Spleen (tissue), 11 donors: Measurements from ENCODE around the gene ZNF740. TPM values are rescaled to one million over a fixed set of nuclear protein-coding genes. Genes with fewer than 3 reads are reported as not detected.

Source experiments
- DNase-seq: peaks from one replicate; pipeline ENCODE4 v3.0.0-alpha.2; 2020
- H3K27ac ChIP-seq, 8 donors: fragments of 200-600 bp; sonication (generic) in 7 of 8; 1 replicate in 4 of 8; 2 replicates in 4 of 8; pipeline versions ENCODE4 v1.5.0 to v1.8.0; 2016 to 2021; ENCODE audit warnings: inconsistent platforms in 4 of 8, mild to moderate bottlenecking in 4 of 8, moderate library complexity in 1 of 8
- H3K27me3 ChIP-seq, 7 donors: fragments of 200-600 bp; sonication (generic) in 6 of 7; replicated peaks in 1 of 7; 1 replicate in 4 of 7; 2 replicates in 3 of 7; pipeline versions ENCODE4 v1.5.0 to v1.8.0; 2016 to 2021; ENCODE audit warnings: inconsistent platforms in 3 of 7, mild to moderate bottlenecking in 1 of 7
- H3K36me3 ChIP-seq, 6 donors: fragments of 200-600 bp; sonication (generic) in 5 of 6; 1 replicate in 4 of 6; 2 replicates in 2 of 6; pipeline versions ENCODE4 v1.5.0 to v1.8.0; 2016 to 2021; ENCODE audit warnings: inconsistent platforms in 2 of 6
- H3K4me1 ChIP-seq, 6 donors: fragments of 200-600 bp; sonication (generic) in 5 of 6; 1 replicate in 3 of 6; 2 replicates in 3 of 6; pipeline versions ENCODE4 v1.5.0 to v1.8.0; 2016 to 2021; ENCODE audit warnings: inconsistent platforms in 3 of 6
- H3K4me3 ChIP-seq, 8 donors: fragments of 200-600 bp; sonication (generic) in 7 of 8; 1 replicate in 4 of 8; 2 replicates in 4 of 8; pipeline versions ENCODE4 v1.5.0 to v1.8.0; 2016 to 2021; ENCODE audit warnings: inconsistent platforms in 4 of 8, mild to moderate bottlenecking in 4 of 8, moderate library complexity in 2 of 8
- H3K9me3 ChIP-seq, 8 donors: fragments of 200-600 bp; sonication (generic) in 7 of 8; 1 replicate in 4 of 8; 2 replicates in 4 of 8; pipeline versions ENCODE4 v1.5.0 to v1.8.0; 2016 to 2021; ENCODE audit warnings: inconsistent platforms in 4 of 8
- CTCF ChIP-seq, 11 experiments: fragments of 200-600 bp in 7 of 11; fragments of 450-650 bp in 4 of 11; sonication (generic) in 4 of 11; IDR thresholded peaks in 8 of 11; conservative IDR thresholded peaks in 3 of 11; 1 replicate in 7 of 11; 2 replicates in 4 of 11; pipeline versions ENCODE4 v1.4.0 to v1.8.0; 2016 to 2021; ENCODE audit warnings: antibody characterized with exemption in 11 of 11, inconsistent platforms in 4 of 11, mild to moderate bottlenecking in 1 of 11
- POLR2A ChIP-seq, 3 donors: fragments of 450-650 bp; IDR thresholded peaks; one replicate each; pipeline ENCODE4 v1.5.1; 2017; ENCODE audit warnings: antibody characterized with exemption in 3 of 3, mild to moderate bottlenecking in 1 of 3
- POLR2AphosphoS5 ChIP-seq, 3 donors: sonication (generic); formaldehyde crosslinking; IDR thresholded peaks; one replicate each; pipeline ENCODE4 v1.5.1; 2017; ENCODE audit warnings: antibody characterized with exemption in 3 of 3
- WGBS, 5 donors: extraction: QIAGEN DNeasy Blood & Tissue Kit in 3 of 5; methylation state at CpG; one replicate each; pipeline versions ENCODE4 v1.1.5 to v1.1.7; 2013 to 2018; 5-methylcytosine and 5-hydroxymethylcytosine counted together
- intact Hi-C: fragments of 100-400 bp; cut with DNase I; formaldehyde crosslinking; loops from one replicate; pipeline ENCODE4 v1.15.0; 2023; ENCODE audit warnings: low total_unique reads
- polyA plus RNA-seq, 3 donors: library from polyadenylated mRNA; stranded (reverse); fragments of 200-250 nt; gene quantifications; one replicate each; pipeline ENCODE4 v1.2.1, GENCODE V29; 2013
- total RNA-seq, 7 donors: library from RNA; depleted of rRNA in 3 of 7; stranded (reverse); fragments of >200 nt in 3 of 7; fragmentation: NEBNext Ultra II Directional in 4 of 7; extraction: Animal tissue kit (Norgen Biotek cat#: 25700) in 4 of 7; gene quantifications; one replicate each; pipeline versions ENCODE4 v1.1.0 to v1.2.1, GENCODE V29; 2016 to 2021
- donor health status: healthy with polysubstance abuse.
- donor health status: DM: no; HTN: no; CAD: no; lungs with moderate emphysema.
- donor health status: DM: no; HTN: no; CAD: no.
- donor health status: Bipolar disorder and iron deficiency.
- donor health status: healthy.
- donor health status: DM: no; HTN: no; CAD: no.
- donor health status: DM: yes; HTN: yes; CAD: no.

Gene ZNF740
- total and polyA plus RNA-seq, 10 donors = 5.6 to 66.1 (median 27.4) TPM

GRCh38 chr12:53152390-53152789, 28.1 kb upstream of the ZNF740 start:
- H3K4me3 ChIP-seq = no peak overlapping the region
- no peak for TF ChIP-seq POLR2AphosphoS5 (IDR thresholded peaks at IDR 0.05)
- TF ChIP-seq POLR2A (IDR thresholded peaks at IDR 0.05) = no peak
- no peak for TF ChIP-seq CTCF (IDR thresholded peaks at IDR 0.05 in 8 of 11, conservative IDR thresholded peaks at IDR 0.05 in 3 of 11)
- no peaks in the 10 kb centered on the region for H3K4me1 ChIP-seq
- no peak overlapping the region for H3K27ac ChIP-seq
- intact Hi-C loops = no loop called here
- DNase-seq = no peak
- H3K27me3 ChIP-seq = no peaks in the 10 kb centered on the region
- no peaks in the 10 kb centered on the region for H3K36me3 ChIP-seq
- H3K9me3 ChIP-seq = no peaks in the 10 kb centered on the region

GRCh38 chr12:53159195-53159839, 21.2 kb upstream of the ZNF740 start:
- whole genome bisulfite sequencing, 5 donors = 11 to 17% (median 13%) methylated on average over 13 to 14 of the region's 14 CpGs
- no peaks in the 10 kb centered on the region for H3K9me3 ChIP-seq

DNA sequence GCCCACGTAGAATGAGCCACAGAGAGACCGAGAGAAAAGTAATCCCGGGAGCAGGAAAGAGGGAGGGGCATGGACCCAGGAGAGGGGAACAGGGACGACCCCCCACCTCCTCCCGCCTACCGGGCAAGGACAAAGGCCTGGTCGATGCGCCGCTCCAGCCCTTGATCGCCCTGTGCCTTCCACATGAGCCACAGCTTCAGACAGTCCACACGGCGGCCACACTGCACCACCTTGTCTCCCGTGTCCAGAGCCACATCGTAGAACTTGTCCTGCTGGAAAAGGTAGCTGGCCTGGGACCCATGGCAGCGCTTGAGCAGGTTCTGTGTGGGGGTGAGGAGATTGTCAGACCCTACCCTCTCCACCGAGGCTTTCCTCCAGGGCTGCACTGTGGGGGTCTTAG, 20.5 kb upstream of the ZNF740 start:
- Histone ChIP-seq H3K27me3 (no peaks in the 10 kb centered on the region), H3K27ac (no peak overlapping the region), H3K4me3 (no peak overlapping the region), H3K4me1 (peaks cover 0 to 10% (median 8%) of the 10 kb centered on the region in 6 donors), H3K9me3 (no peaks in the 10 kb centered on the region), H3K36me3 (peaks cover 0 to 26% (median 6%) of the 10 kb centered on the region in 6 donors)
- no peak for TF ChIP-seq CTCF (IDR thresholded peaks at IDR 0.05 in 8 of 11, conservative IDR thresholded peaks at IDR 0.05 in 3 of 11)
- TF ChIP-seq POLR2AphosphoS5 (IDR thresholded peaks at IDR 0.05) = no peak
- no peak for TF ChIP-seq POLR2A (IDR thresholded peaks at IDR 0.05)
- 85 to 92% (median 90%) methylated on average over 16 of the region's 16 CpGs for WGBS, 5 donors
- intact Hi-C loops = loop anchor here (5.0 kb wide), 1 partner anchor 32 kb away; no protein-coding TSS in a partner anchor
- DNase-seq = no peak

More at GRCh38 chr12:53159195-53159839, 21.2 kb upstream of the ZNF740 start:
- Histone ChIP-seq H3K27me3 (no peaks in the 10 kb centered on the region), H3K4me3 (no peak overlapping the region), H3K36me3 (peaks cover 0 to 26% (median 6%) of the 10 kb centered on the region in 6 donors), H3K4me1 (peaks cover 0 to 10% (median 8%) of the 10 kb centered on the region in 6 donors), H3K27ac (no peak overlapping the region)
- TF ChIP-seq POLR2AphosphoS5 (IDR thresholded peaks at IDR 0.05) (peak in 2 of 3 donors; percentile 59 to 67), POLR2A (IDR thresholded peaks at IDR 0.05) (no peak), CTCF (IDR thresholded peaks at IDR 0.05 in 8 of 11, conservative IDR thresholded peaks at IDR 0.05 in 3 of 11) (peak; percentile 89 to 99 (median 99))
- intact Hi-C loops = loop anchor here (5.0 kb wide), 1 partner anchor 33 kb away; no protein-coding TSS in a partner anchor
- DNase-seq = peak; percentile 94

DNA sequence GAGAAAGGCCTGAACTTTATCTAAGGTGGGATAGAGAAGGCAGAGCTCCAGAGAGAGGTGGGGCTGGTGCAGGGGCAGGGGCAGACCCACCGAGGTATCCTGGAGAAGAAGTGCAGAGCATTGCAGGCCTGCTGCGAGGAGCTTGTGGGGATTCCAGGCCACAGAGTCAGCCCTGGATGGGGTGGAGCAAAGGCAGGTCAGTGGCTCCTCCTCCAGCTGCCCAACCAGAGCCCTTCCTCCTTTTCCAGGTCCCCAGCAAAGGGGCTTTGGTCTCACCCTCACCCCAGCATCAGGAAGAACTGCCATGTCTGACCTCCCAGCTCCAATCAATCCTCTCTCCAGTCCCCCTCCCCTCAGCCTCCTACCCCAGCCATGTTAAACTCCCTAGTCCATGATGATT, 19.8 kb upstream of the ZNF740 start:
- no peak for DNase-seq
- TF ChIP-seq POLR2A (IDR thresholded peaks at IDR 0.05) = no peak
- no peak for TF ChIP-seq POLR2AphosphoS5 (IDR thresholded peaks at IDR 0.05)
- no peak for TF ChIP-seq CTCF (IDR thresholded peaks at IDR 0.05 in 8 of 11, conservative IDR thresholded peaks at IDR 0.05 in 3 of 11)
- Histone ChIP-seq H3K4me1 (peaks cover 0 to 10% (median 8%) of the 10 kb centered on the region in 6 donors), H3K27ac (no peak overlapping the region), H3K27me3 (no peaks in the 10 kb centered on the region), H3K36me3 (peaks cover 0 to 26% (median 6%) of the 10 kb centered on the region in 6 donors), H3K4me3 (no peak overlapping the region), H3K9me3 (no peaks in the 10 kb centered on the region)
- intact Hi-C loops = no loop called here
- WGBS, 5 donors = 83 to 100% (median 96%) methylated on average over 2 of the region's 2 CpGs
